NCI-H187 treated with DMSO at 0.1 percent for 48 hours (cell line): Measurements from ENCODE around the gene RASAL1.

Experiments
- DNase-seq: peaks from one replicate; lab custom pipeline; 2025; lab: John Stamatoyannopoulos, UW

The RASAL1 gene

GRCh38 chr12:113097716-113098440 lies 37.7 kb downstream of the RASAL1 start:
- no peak for DNase-seq

- no peak for DNase-seq
These were observed 38.7 kb downstream of the RASAL1 start for GRCh38 chr12:113096675-113097461.

GRCh38 chr12:113095405-113095804 lies 40.2 kb downstream of the RASAL1 start:
- DNase-seq, result no peak

GRCh38 chr12:113094738-113095137 lies 40.8 kb downstream of the RASAL1 start:
- DNase-seq, result no peak

GRCh38 chr12:113093409-113094101 lies 42.0 kb downstream of the RASAL1 start:
- no peak for DNase-seq

GRCh38 chr12:113092607-113093408 lies 42.8 kb downstream of the RASAL1 start:
- no peak for DNase-seq

GRCh38 chr12:113091506-113091905 lies 44.1 kb downstream of the RASAL1 start:
- DNase-seq, result no peak

GRCh38 chr12:113090740-113091139 lies 44.8 kb downstream of the RASAL1 start:
- DNase-seq, result no peak

GRCh38 chr12:113089839-113090238 lies 45.7 kb downstream of the RASAL1 start:
- no peak for DNase-seq

GRCh38 chr12:113088971-113089756 lies 46.4 kb downstream of the RASAL1 start:
- no peak for DNase-seq

- no peak for DNase-seq
These were observed 47.5 kb downstream of the RASAL1 start for GRCh38 chr12:113088037-113088436.

- DNase-seq, result no peak
These were observed 48.4 kb downstream of the RASAL1 start for GRCh38 chr12:113087193-113087592.

GRCh38 chr12:113086249-113087164 lies 49.1 kb downstream of the RASAL1 start:
- no peak for DNase-seq

GRCh38 chr12:113083863-113084435 lies 51.6 kb downstream of the RASAL1 start:
- DNase-seq, result no peak

GRCh38 chr12:113082486-113083148 lies 52.9 kb downstream of the RASAL1 start:
- no peak for DNase-seq

- DNase-seq, result no peak
These were observed 53.7 kb downstream of the RASAL1 start for GRCh38 chr12:113081873-113082272.

- no peak for DNase-seq
These were observed 57.7 kb downstream of the RASAL1 start for GRCh38 chr12:113077859-113078255.

- DNase-seq, result no peak
These were observed 58.3 kb downstream of the RASAL1 start for GRCh38 chr12:113077057-113077858.
